ENCODE data around the gene ZNF827.
"Not testable (repeated sequence)": the region's sequence is repeated elsewhere in the genome, so short reads cannot be mapped to it uniquely, and the experiment has no call there.

The ZNF827 gene

DNA sequence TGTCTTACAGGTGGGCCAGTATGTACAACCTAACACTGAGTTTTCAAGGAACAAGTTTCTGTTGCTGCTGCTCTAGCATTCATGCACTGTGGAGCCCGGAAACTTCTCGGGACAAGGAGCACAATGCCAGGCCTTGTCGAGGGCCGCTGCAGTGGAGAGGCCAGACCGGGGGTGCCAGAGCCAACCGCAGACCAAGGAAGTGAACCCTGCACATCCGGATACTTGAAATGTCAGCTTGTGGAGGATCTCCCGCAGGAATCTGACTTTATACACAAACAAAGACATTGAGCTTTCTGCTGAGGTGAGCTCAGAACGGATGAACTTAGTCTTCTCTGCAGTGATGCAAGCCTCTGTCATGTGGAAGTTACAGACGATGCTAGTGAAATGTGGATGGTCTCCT, 99.5 kb downstream of the ZNF827 start:
- Mint-ChIP-seq H3K4me1 (ENCODE audit: low read depth in 2 of 2) (peaks cover 9% of the 10 kb centered on the region in 2 donors), H3K36me3 (ENCODE audit: insufficient read depth) (no peaks in the 10 kb centered on the region), H3K4me3 (no peak overlapping the region), H3K9me3 (no peaks in the 10 kb centered on the region), H3K27ac (no peak overlapping the region), H3K27me3 (no peaks in the 10 kb centered on the region)
- no peak for ATAC-seq (replicated peaks)
- DNase-seq = no peak

DNA sequence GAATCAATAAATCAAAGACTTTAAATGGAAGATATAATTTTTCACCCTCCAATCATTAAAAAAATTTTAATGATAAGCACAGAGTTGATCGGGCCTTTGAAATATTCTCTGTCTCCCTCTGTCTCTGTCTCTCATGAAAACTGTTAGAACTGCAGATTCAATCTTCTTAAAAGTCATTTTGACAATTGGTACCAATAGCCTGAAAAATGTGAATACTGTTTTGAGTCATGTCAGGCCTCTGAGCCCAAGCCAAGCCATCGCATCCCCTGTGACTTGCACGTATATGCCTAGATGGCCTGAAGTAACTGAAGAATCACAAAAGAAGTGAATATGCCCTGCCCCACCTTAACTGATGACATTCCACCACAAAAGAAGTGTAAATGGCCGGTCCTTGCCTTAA, 106.2 kb downstream of the ZNF827 start:
- not testable (repeated sequence) for H3K4me3 Mint-ChIP-seq, H3K27ac Mint-ChIP-seq

DNA sequence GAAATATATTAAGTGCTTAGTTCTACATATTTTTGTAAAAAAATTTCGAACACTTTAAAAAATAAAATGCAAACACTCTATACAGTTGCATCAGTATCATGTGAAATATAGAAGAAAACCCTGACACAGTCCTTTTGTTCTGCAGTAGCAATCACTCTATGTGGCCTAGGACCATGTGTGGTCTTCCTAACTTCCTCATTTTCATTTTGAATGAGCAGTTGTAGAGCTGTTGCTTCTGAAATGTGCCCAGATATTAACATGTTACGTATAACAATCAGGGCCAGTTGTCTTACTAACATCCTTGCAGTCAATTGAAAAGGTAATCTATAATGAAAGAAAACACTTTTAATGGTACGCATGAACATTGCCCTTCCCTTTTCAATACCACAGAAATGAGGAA, 107.9 kb downstream of the ZNF827 start:
- H3K27ac Mint-ChIP-seq = no peak overlapping the region
- no peaks in the 10 kb centered on the region for H3K9me3 Mint-ChIP-seq
- H3K36me3 Mint-ChIP-seq (ENCODE audit: insufficient read depth) = no peaks in the 10 kb centered on the region
- DNase-seq (no peak), ATAC-seq (replicated peaks) (no peak)
- no peak overlapping the region for H3K4me3 Mint-ChIP-seq
- H3K27me3 Mint-ChIP-seq = no peaks in the 10 kb centered on the region
- peaks cover 11 to 24% of the 10 kb centered on the region in 2 donors for H3K4me1 Mint-ChIP-seq (ENCODE audit: low read depth in 2 of 2)

More for the DNA sequence above, 106.2 kb downstream of the ZNF827 start:
- DNase-seq; H3K27me3 Mint-ChIP-seq; H3K9me3 Mint-ChIP-seq; H3K36me3 Mint-ChIP-seq (ENCODE audit: insufficient read depth); ATAC-seq (replicated peaks): not testable (repeated sequence)
- peaks cover 11 to 24% of the 10 kb centered on the region in 2 donors for H3K4me1 Mint-ChIP-seq (ENCODE audit: low read depth in 2 of 2)

DNA sequence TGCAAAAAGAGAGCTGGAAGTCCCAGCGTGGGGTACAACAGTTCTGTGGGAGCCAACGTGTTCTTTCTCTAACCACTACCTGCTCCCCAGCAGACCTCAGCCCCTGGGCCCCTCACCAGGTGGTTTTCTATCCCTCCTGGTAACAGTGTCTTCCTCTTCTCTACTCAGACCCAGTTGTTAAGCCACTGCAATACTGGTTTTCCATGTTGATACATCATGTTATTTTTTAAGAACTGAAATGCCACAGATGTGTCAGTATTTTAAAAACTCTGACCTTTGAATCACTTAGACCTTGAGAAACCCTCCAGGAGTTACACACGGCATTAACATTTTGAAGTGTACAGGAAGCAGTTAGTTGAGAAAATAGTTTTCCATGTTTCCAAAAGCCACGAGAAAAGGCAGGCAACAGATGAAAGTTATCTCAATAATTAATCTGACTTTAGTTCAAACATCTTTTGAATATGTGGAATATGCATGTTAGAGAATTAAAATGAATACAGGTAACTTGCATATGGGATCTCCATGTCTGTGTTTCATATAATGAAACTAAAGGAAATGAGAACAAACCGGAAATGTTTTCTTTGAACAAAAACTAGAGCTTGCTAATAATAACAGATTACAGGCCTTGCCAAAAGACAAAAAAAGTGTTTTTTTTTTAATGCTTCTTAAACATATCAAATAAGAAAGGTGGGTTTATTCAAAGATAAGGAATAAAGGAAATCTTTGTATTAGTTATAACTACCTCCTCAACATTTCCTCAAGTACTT, 108.8 kb downstream of the ZNF827 start:
- Mint-ChIP-seq H3K36me3 (ENCODE audit: insufficient read depth) (peaks cover 5% of the 10 kb centered on the region), H3K27ac (peak overlapping the region; percentile 80 to 86), H3K9me3 (no peaks in the 10 kb centered on the region), H3K4me1 (ENCODE audit: low read depth in 2 of 2) (peaks cover 11 to 26% of the 10 kb centered on the region in 2 donors), H3K27me3 (no peaks in the 10 kb centered on the region), H3K4me3 (peak overlapping the region; percentile 44 to 61)
- no peak for ATAC-seq (replicated peaks)
- no peak for DNase-seq

DNA sequence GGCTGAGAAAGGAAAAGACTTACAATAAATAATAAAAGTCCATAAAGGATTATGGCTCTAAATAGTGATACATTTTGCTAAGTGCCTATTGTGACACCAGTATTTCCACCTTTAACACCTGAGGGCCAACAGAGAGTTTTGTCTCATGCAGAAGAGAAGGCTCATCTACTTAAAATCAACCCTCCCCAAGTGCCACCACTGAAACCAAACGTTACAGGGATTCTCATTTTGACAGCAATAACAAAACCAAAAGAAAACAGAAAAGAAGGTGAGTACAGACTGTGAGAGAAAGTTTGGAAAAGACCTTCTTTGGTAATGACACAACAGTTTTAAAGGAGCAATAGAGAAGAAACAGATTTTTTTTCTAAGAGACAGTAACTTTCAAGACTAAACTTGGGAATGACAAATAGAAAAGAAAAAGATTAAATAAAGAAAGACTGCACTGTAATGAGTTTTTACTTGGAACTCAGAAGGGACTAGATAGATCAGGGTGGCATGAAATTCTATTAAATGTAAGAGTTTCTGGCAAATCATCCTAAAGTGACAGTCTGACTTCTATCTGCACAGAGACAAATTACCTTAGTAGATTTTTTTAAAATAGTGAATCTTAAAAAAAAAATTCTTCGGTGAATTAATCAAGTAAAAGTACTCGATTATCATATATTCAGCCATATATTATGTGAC, 109.7 kb downstream of the ZNF827 start:
- peak overlapping the region; percentile 80 to 86 for H3K27ac Mint-ChIP-seq
- DNase-seq = no peak
- H3K9me3 Mint-ChIP-seq = no peaks in the 10 kb centered on the region
- peaks cover 6% of the 10 kb centered on the region for H3K36me3 Mint-ChIP-seq (ENCODE audit: insufficient read depth)
- peaks cover 11 to 27% of the 10 kb centered on the region in 2 donors for H3K4me1 Mint-ChIP-seq (ENCODE audit: low read depth in 2 of 2)
- H3K4me3 Mint-ChIP-seq = peak overlapping the region; percentile 8 to 61
- ATAC-seq (replicated peaks) = no peak
- H3K27me3 Mint-ChIP-seq = no peaks in the 10 kb centered on the region

DNA sequence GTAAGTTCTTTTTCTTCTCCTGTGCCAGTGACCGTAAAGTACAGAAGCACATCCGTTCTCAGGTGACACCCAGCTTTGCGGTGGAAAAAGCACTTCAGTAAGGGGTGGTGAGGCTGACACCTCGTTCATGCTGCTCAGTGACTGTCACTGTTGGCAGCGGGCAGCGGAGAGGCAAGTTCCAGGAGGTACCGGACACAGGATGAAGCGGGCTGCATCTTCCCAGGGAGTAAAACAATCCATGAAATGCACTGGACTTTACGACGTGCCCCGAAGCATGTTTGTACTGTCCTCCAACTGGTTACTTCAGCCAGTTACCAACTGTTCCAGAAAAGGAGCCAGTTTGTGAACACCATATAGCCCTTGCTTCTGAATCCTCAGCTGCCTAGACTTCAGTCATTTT, 110.7 kb downstream of the ZNF827 start:
- H3K4me3 Mint-ChIP-seq = peak overlapping the region in 1 of 2 donors; percentile 52
- peaks cover 7 to 22% of the 10 kb centered on the region in 2 donors for H3K4me1 Mint-ChIP-seq (ENCODE audit: low read depth in 2 of 2)
- peaks cover 9% of the 10 kb centered on the region for H3K36me3 Mint-ChIP-seq (ENCODE audit: insufficient read depth)
- no peaks in the 10 kb centered on the region for H3K27me3 Mint-ChIP-seq
- H3K9me3 Mint-ChIP-seq = no peaks in the 10 kb centered on the region
- peak overlapping the region; percentile 66 to 86 for H3K27ac Mint-ChIP-seq
- no peak for DNase-seq
- ATAC-seq (replicated peaks) = peak; percentile 54

DNA sequence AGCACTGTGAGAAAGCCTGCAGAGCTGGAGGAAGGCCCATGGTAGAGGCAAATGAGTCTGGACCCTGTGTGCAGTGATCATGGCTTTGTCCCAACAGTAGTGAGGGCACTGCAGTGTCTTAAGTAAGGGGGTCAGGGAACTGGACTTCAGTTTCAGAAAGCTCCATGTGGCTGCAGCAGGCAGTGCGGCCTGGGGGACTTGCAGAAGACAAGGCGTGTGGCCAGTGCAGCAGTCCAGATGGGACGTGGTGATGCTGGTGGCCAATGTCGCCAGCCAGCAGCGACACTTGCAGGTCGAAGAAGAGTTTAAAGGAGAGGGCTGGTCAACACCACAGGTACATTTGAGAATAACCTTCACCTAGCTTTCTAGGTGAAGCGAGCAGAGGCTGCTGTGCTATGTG, 113.4 kb downstream of the ZNF827 start:
- H3K4me3 Mint-ChIP-seq = no peak overlapping the region
- ATAC-seq (replicated peaks) = no peak
- no peak overlapping the region for H3K27ac Mint-ChIP-seq
- peaks cover 5 to 18% of the 10 kb centered on the region in 2 donors for H3K4me1 Mint-ChIP-seq (ENCODE audit: low read depth in 2 of 2)
- H3K36me3 Mint-ChIP-seq (ENCODE audit: insufficient read depth) = peaks cover 17% of the 10 kb centered on the region
- no peak for DNase-seq
- no peaks in the 10 kb centered on the region for H3K27me3 Mint-ChIP-seq
- H3K9me3 Mint-ChIP-seq = no peaks in the 10 kb centered on the region

DNA sequence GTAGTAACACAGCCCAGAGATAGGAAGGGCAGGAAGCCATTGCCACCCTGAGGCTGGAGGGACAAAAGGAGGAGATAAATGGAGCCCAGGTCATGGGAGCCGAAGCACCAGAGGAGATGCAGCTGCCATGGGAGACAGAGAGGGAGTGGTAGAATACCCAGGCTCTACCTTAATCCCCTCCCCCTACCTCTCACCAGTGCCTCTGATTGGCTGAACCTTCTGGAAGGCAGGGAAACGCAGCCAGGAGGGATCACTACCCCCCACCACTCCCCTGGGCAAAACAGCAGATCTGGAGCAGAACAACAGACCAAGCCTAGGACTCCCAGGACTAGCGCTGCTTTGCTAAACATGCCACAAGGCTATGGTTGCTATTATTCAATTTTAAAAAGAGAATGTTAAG, 114.2 kb downstream of the ZNF827 start:
- no peak for ATAC-seq (replicated peaks)
- Mint-ChIP-seq H3K9me3 (no peaks in the 10 kb centered on the region), H3K27ac (no peak overlapping the region), H3K4me3 (no peak overlapping the region), H3K36me3 (ENCODE audit: insufficient read depth) (peaks cover 17% of the 10 kb centered on the region), H3K4me1 (ENCODE audit: low read depth in 2 of 2) (peaks cover 0 to 11% of the 10 kb centered on the region in 2 donors), H3K27me3 (no peaks in the 10 kb centered on the region)
- no peak for DNase-seq

DNA sequence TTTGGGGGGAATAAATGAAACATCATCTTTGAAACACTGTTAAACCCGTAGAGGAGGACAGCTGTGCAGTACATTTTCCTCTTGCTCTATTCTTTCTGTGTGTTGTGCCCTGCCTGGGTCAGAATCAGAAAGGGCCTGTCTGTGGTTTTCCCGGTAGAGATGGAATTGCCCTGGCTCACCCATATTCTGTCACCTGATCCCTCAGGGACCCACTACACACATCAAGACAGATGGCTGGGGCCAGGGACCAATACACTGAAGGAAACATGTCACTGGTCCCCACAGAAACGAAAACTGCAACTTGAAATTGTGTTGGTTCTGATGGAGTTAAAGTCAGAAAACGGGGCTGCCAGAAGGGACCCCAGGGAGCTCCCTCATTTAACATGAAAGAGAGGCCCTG, 114.9 kb downstream of the ZNF827 start:
- Mint-ChIP-seq H3K27ac (no peak overlapping the region), H3K36me3 (ENCODE audit: insufficient read depth) (peaks cover 17% of the 10 kb centered on the region), H3K4me1 (ENCODE audit: low read depth in 2 of 2) (peaks cover 0 to 4% of the 10 kb centered on the region in 2 donors), H3K27me3 (no peaks in the 10 kb centered on the region), H3K4me3 (no peak overlapping the region), H3K9me3 (no peaks in the 10 kb centered on the region)
- DNase-seq (no peak), ATAC-seq (replicated peaks) (no peak)

DNA sequence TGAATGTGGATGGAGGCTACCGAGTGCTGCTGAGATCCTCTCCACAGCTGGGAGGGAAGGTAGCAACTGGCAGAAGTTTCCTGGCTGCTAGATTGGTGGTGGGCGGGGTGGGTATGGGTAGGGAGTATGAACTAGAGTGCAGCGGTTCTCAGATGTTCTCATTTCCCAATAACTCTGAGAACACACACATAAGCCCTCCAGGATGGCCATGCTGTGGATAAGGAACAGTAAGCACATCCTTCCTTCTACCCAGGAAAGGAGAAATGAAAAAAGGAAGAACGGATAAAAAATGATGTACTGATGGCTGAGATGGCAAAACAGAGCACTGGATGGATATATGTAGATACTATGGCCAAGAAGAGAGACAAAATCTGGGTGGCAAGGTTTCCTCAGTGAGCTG, 116.0 kb downstream of the ZNF827 start:
- DNase-seq (no peak), ATAC-seq (replicated peaks) (no peak)
- H3K9me3 Mint-ChIP-seq = no peaks in the 10 kb centered on the region
- no peaks in the 10 kb centered on the region for H3K27me3 Mint-ChIP-seq
- peaks cover 17% of the 10 kb centered on the region for H3K36me3 Mint-ChIP-seq (ENCODE audit: insufficient read depth)
- H3K27ac Mint-ChIP-seq = no peak overlapping the region
- H3K4me1 Mint-ChIP-seq (ENCODE audit: low read depth in 2 of 2) = peaks cover 0 to 3% of the 10 kb centered on the region in 2 donors
- H3K4me3 Mint-ChIP-seq = no peak overlapping the region

DNA sequence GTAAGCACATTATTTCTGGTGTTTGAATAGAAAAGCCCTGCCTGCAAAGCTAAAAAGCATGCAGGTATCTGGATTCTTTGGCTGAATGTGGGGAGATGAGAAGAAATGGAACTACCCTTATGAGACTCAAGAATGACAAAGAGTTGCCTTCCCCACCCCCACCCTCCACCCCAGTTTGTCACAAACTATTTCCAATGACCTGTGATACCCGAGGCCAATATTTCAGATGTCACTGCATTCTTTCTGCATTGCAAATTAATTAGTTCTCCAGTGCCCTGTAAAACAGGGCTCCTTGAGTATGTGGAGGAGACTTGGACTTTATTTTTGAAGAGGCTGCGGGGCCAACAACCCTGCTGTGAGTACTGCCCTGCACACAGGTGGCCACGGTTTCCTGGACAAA, 116.4 kb downstream of the ZNF827 start:
- Mint-ChIP-seq H3K27me3 (no peaks in the 10 kb centered on the region), H3K9me3 (no peaks in the 10 kb centered on the region), H3K27ac (no peak overlapping the region), H3K36me3 (ENCODE audit: insufficient read depth) (peaks cover 17% of the 10 kb centered on the region), H3K4me1 (ENCODE audit: low read depth in 2 of 2) (peaks cover under 1 to 3% of the 10 kb centered on the region in 2 donors), H3K4me3 (no peak overlapping the region)
- ATAC-seq (replicated peaks) (no peak), DNase-seq (no peak)

DNA sequence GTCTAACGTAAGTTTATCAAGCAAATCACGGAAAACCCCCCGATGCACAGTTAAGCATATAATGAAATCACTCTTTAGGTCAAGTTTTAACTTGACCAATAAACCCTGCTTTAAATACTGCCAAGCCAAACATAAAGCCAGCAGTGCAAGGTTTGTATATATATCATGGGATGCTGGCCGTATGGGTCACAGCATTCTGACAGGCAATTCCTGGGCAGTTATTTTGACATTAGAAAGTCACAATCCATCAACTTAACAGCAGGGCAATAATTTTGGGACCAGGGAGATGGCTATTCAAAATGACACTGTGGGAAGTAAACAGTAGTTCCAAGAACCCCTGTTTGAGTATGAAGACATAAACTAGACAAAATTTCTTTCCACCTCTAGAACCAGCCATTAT, 116.9 kb downstream of the ZNF827 start:
- peaks cover 2 to 3% of the 10 kb centered on the region in 2 donors for H3K4me1 Mint-ChIP-seq (ENCODE audit: low read depth in 2 of 2)
- ATAC-seq (replicated peaks) (no peak), DNase-seq (no peak)
- peaks cover 17% of the 10 kb centered on the region for H3K36me3 Mint-ChIP-seq (ENCODE audit: insufficient read depth)
- no peak overlapping the region for H3K27ac Mint-ChIP-seq
- H3K4me3 Mint-ChIP-seq = no peak overlapping the region
- H3K27me3 Mint-ChIP-seq = no peaks in the 10 kb centered on the region
- no peaks in the 10 kb centered on the region for H3K9me3 Mint-ChIP-seq

DNA sequence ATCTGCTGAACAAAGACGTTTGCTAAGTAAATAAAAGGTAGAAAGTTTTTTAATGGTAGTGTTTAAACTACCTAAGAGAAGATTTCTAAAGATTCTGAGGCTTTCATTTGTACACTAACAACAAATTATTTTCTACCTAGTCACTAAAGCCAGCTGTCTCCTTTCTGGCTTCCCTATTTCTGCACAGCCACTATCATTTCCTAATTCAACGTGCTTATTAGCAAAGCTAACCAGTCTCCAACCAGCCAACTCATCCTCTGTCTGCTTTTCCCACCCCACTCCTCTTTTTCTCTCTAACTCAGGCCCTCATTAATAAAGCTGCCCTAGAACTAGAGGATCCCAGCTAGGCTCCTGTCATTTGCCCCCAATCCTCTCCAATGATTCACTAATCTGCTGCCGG, 118.2 kb downstream of the ZNF827 start:
- H3K4me3 Mint-ChIP-seq = no peak overlapping the region
- no peak for DNase-seq
- H3K9me3 Mint-ChIP-seq = no peaks in the 10 kb centered on the region
- H3K27ac Mint-ChIP-seq = peak overlapping the region in 1 of 2 donors; percentile 76
- ATAC-seq (replicated peaks) = no peak
- H3K4me1 Mint-ChIP-seq (ENCODE audit: low read depth in 2 of 2) = peaks cover 2 to 3% of the 10 kb centered on the region in 2 donors
- H3K27me3 Mint-ChIP-seq = no peaks in the 10 kb centered on the region
- H3K36me3 Mint-ChIP-seq (ENCODE audit: insufficient read depth) = peaks cover 17% of the 10 kb centered on the region

DNA sequence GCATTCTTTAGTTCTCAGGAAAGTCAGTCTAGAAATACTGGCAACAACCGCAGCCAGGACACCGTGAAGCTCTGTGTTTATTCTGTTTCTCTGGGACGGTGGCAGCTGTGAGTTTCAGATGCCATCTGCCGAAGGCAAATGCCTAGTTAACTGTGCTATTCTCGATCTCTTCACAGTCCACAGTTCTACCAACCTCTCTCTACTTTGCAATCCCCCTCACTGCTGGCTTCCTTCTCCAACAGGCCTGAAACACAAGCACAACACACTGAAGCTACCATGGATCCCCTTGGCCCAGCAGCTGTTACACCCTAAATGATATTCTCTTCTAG, 118.8 kb downstream of the ZNF827 start:
- H3K36me3 Mint-ChIP-seq (ENCODE audit: insufficient read depth) = peaks cover 12% of the 10 kb centered on the region
- H3K27me3 Mint-ChIP-seq = no peaks in the 10 kb centered on the region
- DNase-seq (no peak), ATAC-seq (replicated peaks) (no peak)
- H3K4me3 Mint-ChIP-seq = no peak overlapping the region
- H3K4me1 Mint-ChIP-seq (ENCODE audit: low read depth in 2 of 2) = peaks cover 1 to 2% of the 10 kb centered on the region in 2 donors
- no peak overlapping the region for H3K27ac Mint-ChIP-seq
- no peaks in the 10 kb centered on the region for H3K9me3 Mint-ChIP-seq
